HG02870 (cell line): ENCODE data around the gene GPC5.
"Not testable (repeated sequence)": the region's sequence is repeated elsewhere in the genome, so short reads cannot be mapped to it uniquely, and the experiment has no call there.

Source experiments
- ATAC-seq: cut with Tn5 transposase; IDR thresholded peaks from one replicate; pipeline ENCODE4 v1.9.1; 2021; ENCODE audit warnings: mild to moderate bottlenecking, moderate library complexity; ENCODE audit not compliant: unreplicated experiment

GPC5 gene

GRCh38 chr13:92224825-92225224 is 826.4 kb downstream of the GPC5 start:
- ATAC-seq: no peak

DNA sequence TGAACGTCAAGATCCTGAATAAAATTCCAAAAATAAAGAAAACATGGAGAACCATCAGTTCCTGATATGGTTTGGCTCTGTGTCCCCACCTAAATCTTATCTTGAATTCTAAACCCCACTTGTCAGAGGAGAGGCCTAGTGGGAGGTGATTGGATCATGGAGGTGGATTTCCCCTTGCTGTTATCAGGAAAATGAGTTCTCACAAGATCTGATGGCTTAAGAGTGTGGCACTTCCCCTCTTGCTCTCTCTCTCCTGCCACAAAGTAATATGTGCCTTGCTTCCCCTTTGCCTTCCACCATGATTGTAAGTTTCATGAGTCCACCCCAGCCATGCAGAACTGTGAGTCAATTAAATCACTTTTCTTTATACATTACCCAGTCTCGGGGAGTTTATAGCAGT is 827.4 kb downstream of the GPC5 start:
- ATAC-seq: no peak

GRCh38 chr13:92232871-92233270 is 834.5 kb downstream of the GPC5 start:
- no peak for ATAC-seq

- no peak for ATAC-seq
Measured at GRCh38 chr13:92251671-92252210, 853.3 kb downstream of the GPC5 start.

GRCh38 chr13:92255526-92255925 is 857.1 kb downstream of the GPC5 start:
- no peak for ATAC-seq

- ATAC-seq: no peak
Measured at GRCh38 chr13:92256211-92256610, 857.8 kb downstream of the GPC5 start.

GRCh38 chr13:92259046-92259445 is 860.6 kb downstream of the GPC5 start:
- ATAC-seq: no peak

DNA sequence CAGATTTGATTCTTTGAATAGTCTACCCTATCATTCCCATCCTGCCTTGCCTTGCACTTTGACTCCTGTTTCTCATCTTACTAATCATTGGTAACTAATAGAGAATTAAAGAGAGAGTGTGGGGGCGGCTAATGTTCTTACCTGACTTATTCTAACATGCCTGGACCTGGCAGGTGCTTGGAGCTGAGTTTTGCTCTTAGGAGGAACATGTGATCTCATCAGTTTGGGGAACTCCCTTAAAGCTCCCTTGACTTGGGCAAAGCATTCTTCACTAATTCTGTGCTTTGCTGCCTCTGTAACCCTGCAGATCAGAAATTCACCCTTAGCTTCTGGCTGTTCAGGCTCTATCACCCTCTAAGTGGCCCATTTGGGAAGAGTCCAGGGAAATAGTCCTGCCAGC is 861.1 kb downstream of the GPC5 start:
- no peak for ATAC-seq

DNA sequence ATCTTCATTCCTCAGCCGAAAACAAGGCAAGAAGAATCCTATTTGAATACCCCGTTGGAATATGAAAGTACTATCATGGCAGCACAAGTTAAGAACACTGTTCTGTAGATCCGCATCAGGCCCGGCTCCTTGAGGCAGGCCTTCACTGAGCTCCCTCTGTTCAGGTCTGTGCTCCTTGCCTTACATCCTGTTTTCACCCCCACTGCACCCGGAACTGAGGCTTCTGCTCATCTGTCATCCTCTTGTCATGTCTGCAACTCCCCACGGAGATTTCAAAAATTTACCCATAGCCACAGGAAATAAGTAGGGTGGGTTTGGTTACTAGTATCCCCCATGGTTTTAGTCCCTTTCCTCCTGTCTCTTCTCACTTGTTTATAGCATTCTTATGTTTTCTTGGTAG is 861.9 kb downstream of the GPC5 start:
- ATAC-seq: no peak

DNA sequence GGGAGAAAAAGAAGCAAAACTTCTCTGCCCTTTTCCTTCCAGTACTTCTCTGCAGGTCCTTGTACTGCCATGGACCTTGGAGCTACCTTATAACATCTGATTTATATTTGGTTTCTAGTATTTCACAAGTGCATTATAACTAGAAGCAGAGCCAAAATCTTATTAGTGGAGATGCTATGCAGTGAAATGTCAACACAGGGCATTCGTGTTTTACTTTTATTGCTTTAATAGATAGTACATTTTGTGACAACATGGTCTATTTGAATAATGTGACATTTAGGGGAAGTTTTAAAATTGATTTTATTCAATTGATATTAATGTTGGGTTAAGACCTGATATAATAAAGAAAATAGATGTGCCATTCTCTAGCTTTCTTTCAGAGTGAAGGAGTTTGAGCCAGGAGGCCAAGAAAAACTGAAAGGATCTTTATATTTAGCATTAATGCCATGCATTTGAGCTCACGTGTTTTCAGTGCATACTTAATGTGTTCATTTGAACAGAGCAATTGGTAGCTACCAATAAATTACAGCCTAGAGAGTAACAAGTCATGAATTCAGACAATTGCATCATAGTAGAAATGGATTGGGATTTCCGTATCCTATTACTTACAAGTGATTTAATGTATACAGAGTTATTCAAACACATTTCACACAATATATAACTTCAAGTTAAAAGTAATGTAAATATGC is 863.8 kb downstream of the GPC5 start:
- no peak for ATAC-seq

- no peak for ATAC-seq
Measured at GRCh38 chr13:92265408-92265807, 867.0 kb downstream of the GPC5 start.

GRCh38 chr13:92270990-92271389 is 872.6 kb downstream of the GPC5 start:
- no peak for ATAC-seq

DNA sequence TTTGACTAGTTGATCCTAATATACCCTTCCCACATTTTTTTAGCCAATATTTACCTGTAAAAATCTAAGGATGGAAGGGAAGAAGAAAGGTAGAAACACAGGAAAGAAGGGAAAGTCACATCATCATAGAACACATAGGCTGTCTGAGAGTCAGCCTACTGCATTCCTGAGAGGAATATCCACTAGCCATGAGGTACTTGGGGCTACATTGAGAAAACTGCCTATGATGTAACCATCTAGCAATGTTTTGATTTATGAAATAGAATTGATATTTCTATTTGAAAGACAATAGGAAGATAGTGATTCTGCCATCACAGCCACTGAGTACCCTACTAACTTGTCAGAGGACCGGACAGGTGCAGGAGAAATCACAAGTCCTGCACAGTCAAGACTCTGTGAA is 873.8 kb downstream of the GPC5 start:
- ATAC-seq: no peak

- ATAC-seq: not testable (repeated sequence)
Measured at GRCh38 chr13:92280986-92281385, 882.6 kb downstream of the GPC5 start.

DNA sequence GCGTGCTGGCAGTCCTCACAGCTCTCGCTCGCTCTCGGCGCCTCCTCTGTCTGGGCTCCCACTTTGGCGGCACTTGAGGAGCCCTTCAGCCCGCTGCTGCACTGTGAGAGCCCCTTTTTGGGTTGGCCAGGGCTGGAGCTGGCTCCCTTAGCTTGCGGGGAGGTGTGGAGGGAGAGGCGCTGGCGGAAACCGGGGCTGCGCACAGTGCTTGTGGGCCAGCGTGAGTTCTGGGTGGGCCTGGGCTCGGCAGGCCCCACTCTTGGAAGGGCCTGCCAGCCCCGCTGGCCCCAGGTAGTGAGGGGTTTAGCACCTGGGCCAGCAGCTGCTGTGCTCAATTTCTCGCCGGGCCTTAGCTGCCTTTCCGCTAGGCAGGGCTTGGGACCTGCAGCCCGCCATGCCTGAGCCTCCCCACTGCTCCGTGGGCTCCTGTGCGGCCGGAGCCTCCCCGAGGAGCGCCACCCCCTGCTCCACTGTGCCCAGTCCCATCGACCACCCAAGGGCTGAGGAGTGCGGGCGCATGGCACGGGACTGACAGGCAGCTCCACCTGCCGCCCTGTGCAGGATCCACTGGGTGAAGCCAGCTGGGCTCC is 892.4 kb downstream of the GPC5 start:
- not testable (repeated sequence) for ATAC-seq

- not testable (repeated sequence) for ATAC-seq
Measured at GRCh38 chr13:92294533-92294932, 896.1 kb downstream of the GPC5 start.

GRCh38 chr13:92296154-92296671 is 897.8 kb downstream of the GPC5 start:
- not testable (repeated sequence) for ATAC-seq

DNA sequence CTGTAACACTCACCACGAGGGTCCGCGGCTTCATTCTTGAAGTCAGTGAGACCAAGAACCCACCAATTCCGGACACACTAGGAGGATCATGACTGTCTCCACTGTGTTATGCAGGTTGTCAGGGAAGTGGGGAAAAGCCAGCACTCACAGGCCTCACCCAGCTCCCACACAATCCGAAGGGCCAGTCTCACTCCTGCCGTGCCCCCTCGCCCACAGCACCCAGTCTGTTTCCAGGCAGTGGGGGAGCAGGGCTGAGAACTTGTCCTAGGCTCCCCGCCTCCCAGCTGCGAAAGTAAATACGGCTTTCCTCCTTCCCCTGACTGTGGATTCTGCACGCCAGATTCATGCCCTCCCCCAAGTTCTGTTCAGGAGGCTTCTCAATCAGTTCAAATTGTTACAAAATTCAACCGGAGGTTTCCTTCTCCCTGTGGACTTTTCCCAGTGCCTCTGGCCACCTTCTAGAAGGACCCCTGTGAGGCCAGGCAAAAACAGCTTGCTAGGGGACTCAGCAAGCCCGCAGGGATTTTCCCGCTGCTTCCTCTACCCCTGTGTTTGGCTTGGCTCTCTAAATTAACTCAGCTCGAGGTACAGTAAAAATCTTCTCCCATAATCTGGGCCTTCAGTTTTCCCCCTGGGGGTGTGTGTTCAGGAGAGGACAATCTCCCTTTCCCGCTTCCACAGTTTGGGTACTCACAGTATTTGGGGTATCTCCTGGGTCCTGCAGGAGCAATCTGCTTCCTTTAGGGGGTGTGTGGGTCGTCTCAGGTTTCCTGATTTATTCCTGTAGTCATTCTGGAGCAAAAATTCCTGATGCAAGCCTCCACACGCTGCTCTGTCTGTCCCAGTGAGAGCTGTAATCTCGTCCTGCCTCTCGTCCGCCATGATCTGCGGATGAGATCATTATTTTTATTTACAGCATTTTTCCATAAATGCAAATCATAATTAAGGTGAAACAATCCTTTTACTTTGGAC is 899.8 kb downstream of the GPC5 start:
- no peak for ATAC-seq

DNA sequence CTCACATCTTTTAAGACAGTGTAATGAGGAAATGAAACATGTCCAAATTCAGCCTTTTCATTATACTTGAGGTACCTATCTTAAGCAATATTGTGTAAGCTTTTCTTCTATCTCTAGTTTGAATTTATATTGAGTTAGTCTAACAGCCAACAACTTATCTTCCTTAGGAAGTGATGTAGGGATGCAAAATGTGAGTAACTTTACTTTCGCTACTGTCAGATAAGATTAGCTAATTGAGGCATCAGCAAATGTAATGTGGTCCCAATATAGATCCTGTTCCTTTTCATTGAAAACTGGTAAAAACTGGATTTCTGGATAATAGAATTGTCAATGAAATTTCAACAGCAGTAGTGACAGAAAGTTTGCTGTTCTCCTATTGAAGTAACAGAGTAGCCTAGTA is 902.2 kb downstream of the GPC5 start:
- ATAC-seq: no peak

DNA sequence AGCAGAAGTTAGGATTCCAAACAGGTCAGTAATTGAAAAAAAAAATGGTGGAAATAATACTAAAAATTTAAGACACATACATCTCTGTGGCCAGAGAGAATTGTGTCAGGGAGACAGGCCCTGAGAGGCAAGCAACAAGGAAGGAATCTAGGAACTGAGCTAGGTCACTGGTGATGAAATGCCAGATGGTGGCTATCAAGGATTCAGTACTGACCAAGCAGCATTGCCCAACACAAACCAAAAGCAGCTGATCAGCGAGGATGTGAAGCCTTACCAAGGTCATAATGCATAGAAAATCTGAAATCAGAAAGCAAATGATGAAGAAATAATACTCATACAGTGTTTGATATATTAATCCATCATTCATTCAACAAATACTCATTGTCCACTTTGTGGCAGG is 905.0 kb downstream of the GPC5 start:
- no peak for ATAC-seq

DNA sequence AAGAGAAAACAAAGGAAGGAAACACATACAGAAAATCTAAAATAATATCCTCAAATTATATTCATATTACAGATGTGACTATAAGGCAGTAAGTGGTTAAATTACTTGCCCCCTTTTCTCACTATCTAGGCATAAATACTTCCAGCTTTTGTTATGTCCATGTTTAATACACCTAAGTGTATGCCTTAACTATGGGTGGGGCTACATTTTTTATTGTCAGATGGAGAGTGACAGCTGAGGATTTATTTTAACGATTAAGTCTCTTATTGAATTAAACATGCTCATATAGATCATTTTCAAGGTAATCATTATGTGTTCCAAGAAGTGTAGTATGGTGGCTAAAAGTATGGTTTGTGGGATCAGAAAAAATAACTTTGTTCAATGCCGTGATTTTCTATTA is 909.3 kb downstream of the GPC5 start:
- no peak for ATAC-seq
